K562 (cell line): ENCODE results near the gene MTOR. TPM values are rescaled to one million over a fixed set of nuclear protein-coding genes. Genes with fewer than 3 reads are reported as not detected.

Source experiments
- ATAC-seq: fragments of 200-7000 bp; cut with Tn5 transposase; 3 replicates; pipeline ENCODE4 v1.9.1; 2020; ENCODE audit warnings: moderate library complexity
- BruUV-seq: library from RNA; stranded (reverse); fragments of 400-500 nt; replicated peaks from 2 replicates; lab custom pipeline; 2021; lab: Mats Ljungman, UMichigan
- CTCF ChIA-PET: fragments of 300-600 bp; formaldehyde crosslinking; extraction: SDS; loops from one replicate; lab custom pipeline; 2021; ENCODE audit warnings: low intra/inter-chr PET ratio; lab: Yijun Ruan, JAX
- POLR2A ChIA-PET: fragments of 300-600, 350-650 bp; sonication (Branson Sonifier 250); formaldehyde crosslinking; extraction: SDS; loops from one replicate; lab custom pipeline; 2021; ENCODE audit warnings: antibody characterized with exemption, inconsistent platforms; lab: Yijun Ruan, JAX
- DNase-seq, 4 experiments: peaks; one replicate each; pipeline versions ENCODE4 v3.0.0 to v3.0.0-alpha.2; 2011 to 2018; ENCODE audit warnings: low spot score in 3 of 4, mixed read lengths in 3 of 4; ENCODE audit errors: extremely low read depth in 1 of 4
- FAIRE-seq: peaks from 2 replicates; lab custom pipeline; 2011; peaks lifted over from hg19 to GRCh38; lab: Jason Lieb, UNC
- H2AFZ ChIP-seq: 2 replicates; pipeline ENCODE4 v1.6.0; 2011; ENCODE audit warnings: low read depth, low read length, control low read depth, inconsistent platforms
- H3K27ac ChIP-seq: fragments of 200-600 bp; 3 replicates; pipeline ENCODE4 v1.8.0; 2011; ENCODE audit warnings: low read depth, mild to moderate bottlenecking, control low read depth, inconsistent platforms, low read length, moderate library complexity, mixed read lengths; ENCODE audit errors: extremely low read depth
- H3K27me3 ChIP-seq, 2 experiments: fragments of 300-600 bp in 1 of 2; 2 replicates in 1 of 2; 3 replicates in 1 of 2; pipeline versions ENCODE4 v1.6.0 to v1.8.0; 2011; ENCODE audit warnings: inconsistent platforms in 2 of 2, low read length in 2 of 2, mild to moderate bottlenecking in 1 of 2, mixed read lengths in 1 of 2, moderate library complexity in 1 of 2; ENCODE audit not compliant: control insufficient read depth in 2 of 2, insufficient read depth in 2 of 2
- H3K36me3 ChIP-seq: fragments of 300-600 bp; 3 replicates; pipeline ENCODE4 v1.8.0; 2011; ENCODE audit warnings: mild to moderate bottlenecking, low read length, inconsistent platforms; ENCODE audit not compliant: control insufficient read depth, insufficient read depth
- H3K4me1 ChIP-seq, 2 experiments: fragments of 200-600 bp in 1 of 2; replicated peaks in 1 of 2; 2 replicates in 1 of 2; 3 replicates in 1 of 2; pipeline versions ENCODE4 v1.5.1 to v1.8.0; 2011; ENCODE audit warnings: inconsistent platforms in 2 of 2, low read length in 2 of 2, mild to moderate bottlenecking in 1 of 2, mixed read lengths in 1 of 2, moderate library complexity in 1 of 2; ENCODE audit not compliant: control insufficient read depth in 2 of 2, insufficient read depth in 2 of 2
- H3K4me2 ChIP-seq: 2 replicates; pipeline ENCODE4 v1.6.1; 2011; ENCODE audit warnings: low read length, control low read depth, inconsistent platforms, mixed read lengths; ENCODE audit not compliant: insufficient read depth
- H3K4me3 ChIP-seq: fragments of 200-600 bp; sonication (generic), shearing (Covaris generic); 2 replicates; pipeline ENCODE4 v1.5.1; 2016; ENCODE audit warnings: control low read depth, inconsistent platforms
- H3K79me2 ChIP-seq: fragments of 200-600 bp; 3 replicates; pipeline ENCODE4 v1.8.0; 2011; ENCODE audit warnings: low read length, inconsistent platforms; ENCODE audit not compliant: control insufficient read depth, insufficient read depth
- H3K9ac ChIP-seq, 2 experiments: 2 replicates each; pipeline versions ENCODE4 v1.6.0 to v1.6.1; 2011; ENCODE audit warnings: low read depth in 2 of 2, low read length in 2 of 2, control low read depth in 1 of 2, inconsistent platforms in 1 of 2, mild to moderate bottlenecking in 1 of 2, mixed read lengths in 1 of 2; ENCODE audit not compliant: insufficient read depth in 1 of 2
- H3K9me1 ChIP-seq: one replicate; pipeline ENCODE4 v1.6.0; 2011; ENCODE audit warnings: inconsistent platforms, mild to moderate bottlenecking, low read length, moderate library complexity; ENCODE audit not compliant: control insufficient read depth, insufficient read depth
- H3K9me3 ChIP-seq: replicated peaks from 2 replicates; pipeline ENCODE4 v1.5.1; 2011; ENCODE audit warnings: low read depth, low read length, inconsistent platforms; ENCODE audit not compliant: control insufficient read depth, insufficient read depth
- H4K20me1 ChIP-seq: replicated peaks from 2 replicates; pipeline ENCODE4 v1.6.1; 2011; ENCODE audit warnings: low read length, inconsistent platforms, mixed read lengths; ENCODE audit not compliant: control insufficient read depth, insufficient read depth
- CHD4 ChIP-seq: fragments of 200-600 bp; sonication (generic); IDR thresholded peaks from 3 replicates; pipeline ENCODE4 v1.6.1; 2012; ENCODE audit warnings: low read depth, mild to moderate bottlenecking, mixed read lengths, low read length, inconsistent platforms; ENCODE audit not compliant: insufficient read depth, insufficient replicate concordance, poor library complexity, severe bottlenecking
- DACH1 ChIP-seq: fragments of 450-650 bp; IDR thresholded peaks from 2 replicates; pipeline ENCODE4 v1.6.1; 2018; ENCODE audit not compliant: partially characterized antibody
- ETS2 ChIP-seq: IDR thresholded peaks from 2 replicates; pipeline ENCODE4 v1.6.1; 2016; ENCODE audit warnings: borderline replicate concordance, missing genetic modification characterization, mild to moderate bottlenecking, moderate library complexity, missing compliant biosample characterization; ENCODE audit not compliant: poor library complexity, severe bottlenecking
- FIP1L1 ChIP-seq: fragments of 200-400 bp; formaldehyde crosslinking; IDR thresholded peaks from 2 replicates; pipeline ENCODE4 v1.6.1; 2018; ENCODE audit warnings: mild to moderate bottlenecking, low read depth, low read length; ENCODE audit not compliant: poor library complexity, severe bottlenecking
- FOXA1 ChIP-seq: fragments of 450-650 bp; IDR thresholded peaks from 2 replicates; pipeline ENCODE4 v1.6.1; 2016; ENCODE audit warnings: mild to moderate bottlenecking, borderline replicate concordance
- KDM4B ChIP-seq, 2 experiments: fragments of 450-650 bp in 1 of 2; sonication (generic) in 1 of 2; IDR thresholded peaks; 2 replicates each; pipeline ENCODE4 v1.6.1; 2016 to 2017; ENCODE audit warnings: borderline replicate concordance in 2 of 2, antibody characterized with exemption in 1 of 2, low read depth in 1 of 2, mild to moderate bottlenecking in 1 of 2
- NFE2 ChIP-seq: IDR thresholded peaks from 2 replicates; pipeline ENCODE4 v1.6.1; 2014; ENCODE audit warnings: antibody characterized with exemption, low read depth
- POLR3A ChIP-seq: IDR thresholded peaks from 2 replicates; pipeline ENCODE4 v1.6.1; 2011; ENCODE audit warnings: borderline replicate concordance, mild to moderate bottlenecking, moderate library complexity; ENCODE audit not compliant: insufficient read length, insufficient read depth; ENCODE audit errors: extremely low read depth
- PPARD ChIP-seq: fragments of 250-450 bp; sonication (Bioruptor Pico); IDR thresholded peaks from 2 replicates; pipeline ENCODE4 v1.8.0; 2022; ENCODE audit warnings: inconsistent platforms, mild to moderate bottlenecking, moderate library complexity
- SIN3A ChIP-seq, 2 experiments: fragments of 150-350 bp in 1 of 2; IDR thresholded peaks; 2 replicates each; pipeline ENCODE4 v1.6.1; 2011 to 2016; ENCODE audit warnings: borderline replicate concordance in 2 of 2, low read depth in 2 of 2, low read length in 2 of 2, mild to moderate bottlenecking in 2 of 2, moderate library complexity in 2 of 2; ENCODE audit not compliant: control insufficient read depth in 1 of 2
- STAT5B ChIP-seq: fragments of 250-450 bp; sonication (Bioruptor Pico); IDR thresholded peaks from 2 replicates; pipeline ENCODE4 v1.8.0; 2021; ENCODE audit warnings: mild to moderate bottlenecking, inconsistent platforms
- SUPT5H ChIP-seq: fragments of 450-650 bp; IDR thresholded peaks from 2 replicates; pipeline ENCODE4 v1.6.1; 2016
- XRCC4 ChIP-seq: IDR thresholded peaks from one replicate; pipeline ENCODE4 v1.6.1; 2011; ENCODE audit not compliant: insufficient read depth, insufficient read length; ENCODE audit errors: extremely low read depth
- ZNF175 ChIP-seq: fragments of 200-800 bp; sonication (Bioruptor generic); IDR thresholded peaks from 2 replicates; pipeline ENCODE4 v1.6.1; 2016; ENCODE audit warnings: low read depth, mild to moderate bottlenecking, missing genetic modification characterization, missing compliant biosample characterization
- ZNF311 ChIP-seq: fragments of 250-450 bp; sonication (Bioruptor Pico); IDR thresholded peaks from 2 replicates; pipeline ENCODE4 v1.4.0; 2020; ENCODE audit warnings: mild to moderate bottlenecking, moderate library complexity
- ZNF586 ChIP-seq: fragments of 450-650 bp; formaldehyde crosslinking; conservative IDR thresholded peaks from 2 replicates; pipeline ENCODE4 v1.4.0; 2020; ENCODE audit warnings: mild to moderate bottlenecking, moderate library complexity
- ZNF707 ChIP-seq: fragments of 250-450 bp; sonication (Bioruptor Pico); conservative IDR thresholded peaks from 2 replicates; pipeline ENCODE4 v1.8.0; 2022; ENCODE audit warnings: inconsistent platforms, mild to moderate bottlenecking, moderate library complexity
- WGBS: fragments of 100-300 bp; shearing (Covaris generic); methylation state at CpG from one replicate; pipeline ENCODE4 v1.1.6; 2016; ENCODE audit warnings: low coverage, mixed read lengths; ENCODE audit not compliant: insufficient coverage; ENCODE audit errors: missing lambda C conversion rate; 5-methylcytosine and 5-hydroxymethylcytosine counted together
- in situ Hi-C: fragments of 300-500 bp; cut with MboI; formaldehyde crosslinking; loops from 4 replicates; pipeline ENCODE4 v1.15.0; 2018; ENCODE audit warnings: inconsistent platforms, mixed read lengths
- intact Hi-C: fragments of 100-400 bp; cut with micrococcal nuclease; formaldehyde crosslinking; loops from 2 replicates; pipeline ENCODE4 v1.14.2; 2022
- polyA plus RNA-seq, 8 experiments: library from polyadenylated mRNA; depleted of rRNA in 4 of 8; stranded (reverse) in 5 of 8; unstranded in 3 of 8; fragments of >200 nt; fragmentation: Nextera tagmentation in 2 of 8; fragmentation: Illumina TruSeq in 1 of 8; extraction: Ambion mirVana in 2 of 8; extraction: Trizol in 1 of 8; gene quantifications; 2 replicates each; pipeline versions ENCODE4 v1.2.1 to v1.2.3, GENCODE V29; 2011 to 2014; ENCODE audit warnings: inconsistent platforms in 1 of 8, missing spikeins in 1 of 8
- total RNA-seq, 7 experiments: library from RNA; depleted of rRNA in 6 of 7; stranded (reverse); fragments of >200 nt in 6 of 7; fragmentation: Illumina TruSeq in 2 of 7; extraction: Trizol in 2 of 7; gene quantifications; 2 replicates each; pipeline versions ENCODE4 v1.2.1 to v1.2.3, GENCODE V29; 2011 to 2021; ENCODE audit warnings: low replicate concordance in 1 of 7

Gene MTOR
- total and polyA plus RNA-seq, 9 of the 15 experiments (the other 6 are each of a cell fraction or from before 2014, with no cell fraction given) = 11.4 to 71.4 (median 52.2) TPM

DNA sequence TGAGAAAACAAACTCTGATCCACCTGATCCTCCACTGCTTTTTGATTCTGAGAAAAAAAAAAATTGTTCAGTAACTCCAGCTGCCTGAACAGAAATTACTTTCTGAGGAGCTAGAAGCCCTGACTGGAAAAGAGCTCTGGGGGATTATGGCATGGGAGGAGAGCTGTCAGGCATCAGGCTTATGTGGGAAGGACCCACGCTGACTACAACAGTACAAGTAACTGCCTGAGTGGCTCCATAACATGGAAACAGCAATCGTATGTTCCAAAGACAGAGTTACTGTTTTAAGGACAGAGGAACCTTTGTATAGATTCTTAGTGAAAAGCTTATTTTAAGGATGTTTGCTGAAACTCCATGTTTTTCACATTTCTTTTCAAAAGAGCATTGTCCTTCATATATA is 74.4 kb downstream of the MTOR start:
- Histone ChIP-seq H3K27me3 (no peaks in the 10 kb centered on the region), H2AFZ (no peak overlapping the region), H3K79me2 (no peaks in the 10 kb centered on the region), H3K4me3 (no peak overlapping the region)
- TF ChIP-seq SIN3A (IDR thresholded peaks at IDR 0.05; ENCODE audit: borderline replicate concordance in 2 of 2, control insufficient read depth in 1 of 2, low read depth in 2 of 2, low read length in 2 of 2) (0 out of 4 replicates have a peak, but pooled peaks of 1 of the 2 experiments have one; percentile 14), NFE2 (no peak)
- TF ChIP-seq, all 486 proteins: peak for 1
- no peak for FAIRE-seq
- Histone ChIP-seq H4K20me1 (no peaks in the 10 kb centered on the region; the same call in 1 of the 2 replicates), H3K4me1 (no peaks in the 10 kb centered on the region), H3K36me3 (peaks cover 85% of the 10 kb centered on the region), H3K4me2 (no peak overlapping the region), H3K27ac (no peak overlapping the region), H3K9ac (no peak overlapping the region), H3K9me1 (no peaks in the 10 kb centered on the region), H3K9me3 (no peaks in the 10 kb centered on the region)
- 97% methylated on average over 2 of the region's 2 CpGs for WGBS
- ChIA-PET CTCF (no interaction called here), POLR2A (interaction anchor here (0.5 to 1.1 kb wide), 5 partner anchors 12 to 307 kb away, joined by 3 to 4 read pairs (median 4); no protein-coding TSS in a partner anchor)
- intact Hi-C loops (no loop called here), in situ Hi-C loops (no loop called here)
- DNase-seq = no peak
- no peak for ATAC-seq
- BruUV-seq = no TSS peak

GRCh38 chr1:11187494-11187893 is 74.9 kb downstream of the MTOR start:
- 94% methylated on average over 2 of the region's 2 CpGs for WGBS
- Histone ChIP-seq H3K36me3 (peaks cover 86% of the 10 kb centered on the region), H3K9me3 (no peaks in the 10 kb centered on the region), H3K79me2 (no peaks in the 10 kb centered on the region), H3K4me3 (no peak overlapping the region), H2AFZ (no peak overlapping the region), H3K27me3 (no peaks in the 10 kb centered on the region), H3K4me2 (no peak overlapping the region), H4K20me1 (no peaks in the 10 kb centered on the region; the same call in 1 of the 2 replicates), H3K27ac (no peak overlapping the region), H3K9ac (no peak overlapping the region; a peak in 1 of 4 replicates), H3K9me1 (no peaks in the 10 kb centered on the region), H3K4me1 (no peaks in the 10 kb centered on the region)
- intact Hi-C loops = no loop called here
- FAIRE-seq (no peak), ATAC-seq (no peak), DNase-seq (no peak)
- POLR2A ChIA-PET = interaction anchor here (0.5 to 1.1 kb wide), 4 partner anchors 11 to 306 kb away, joined by 3 to 4 read pairs (median 4); no protein-coding TSS in a partner anchor
- CTCF ChIA-PET = no interaction called here
- in situ Hi-C loops = no loop called here
- BruUV-seq = no TSS peak
- TF ChIP-seq ZNF175 (CRISPR knock-in tag) = no peak
- TF ChIP-seq ZNF311 = no peak
- no peak for TF ChIP-seq SUPT5H
- TF ChIP-seq DACH1 = no peak
- TF ChIP-seq POLR3A = no peak
- no peak for TF ChIP-seq FIP1L1
- no peak for TF ChIP-seq ZNF707 (CRISPR knock-in tag)
- no peak for TF ChIP-seq FOXA1
- TF ChIP-seq ETS2 = no peak
- TF ChIP-seq STAT5B (CRISPR knock-in tag) = no peak
- no peak for TF ChIP-seq XRCC4
- TF ChIP-seq PPARD (CRISPR knock-in tag) = no peak
- no peak for TF ChIP-seq ZNF586 (CRISPR knock-in tag)
- TF ChIP-seq KDM4B (IDR thresholded peaks at IDR 0.05; ENCODE audit: borderline replicate concordance in 2 of 2, low read depth in 1 of 2) = no peak
- no peak for TF ChIP-seq CHD4
